ENCODE results near the gene PRPF8. TPM values are rescaled to one million over a fixed set of nuclear protein-coding genes. Genes with fewer than 3 reads are reported as not detected.
"Not testable (repeated sequence)": the region's sequence is repeated elsewhere in the genome, so short reads cannot be mapped to it uniquely, and the experiment has no call there.

Gene PRPF8
- total and polyA plus RNA-seq, 2 experiments from 2014 or later: 178 to 246 TPM

- not testable (repeated sequence) for H2AFZ ChIP-seq; H3K9me2 ChIP-seq (ENCODE audit: insufficient read depth); H3K9me3 Mint-ChIP-seq; H3K4me2 ChIP-seq; H3K79me2 ChIP-seq (replicated peaks; ENCODE audit: insufficient read depth); H3K4me1 Mint-ChIP-seq; H3K27me3 ChIP-seq (ENCODE audit: insufficient read depth); H3K4me3 Mint-ChIP-seq; H3K4me1 ChIP-seq (ENCODE audit: insufficient read depth); H3K4me3 ChIP-seq; ATAC-seq; H3K27ac ChIP-seq (ENCODE audit: low read depth); DNase-seq (ENCODE audit: low spot score); H3K27ac Mint-ChIP-seq
- Histone ChIP-seq H4K20me1 (replicated peaks; ENCODE audit: insufficient read depth) (peaks cover 16% of the 10 kb centered on the region), H3F3A (replicated peaks; ENCODE audit: low read depth) (peaks cover 53% of the 10 kb centered on the region), H3K36me3 (ENCODE audit: insufficient read depth) (peaks cover 62% of the 10 kb centered on the region)
- Mint-ChIP-seq H3K36me3 (ENCODE audit: low read depth) (peaks cover 72% of the 10 kb centered on the region), H3K27me3 (ENCODE audit: insufficient read depth, low read depth, poor library complexity) (peaks cover 12% of the 10 kb centered on the region)
These were observed 31.9 kb downstream of the PRPF8 start for GRCh38 chr17:1652794-1653193.

DNA sequence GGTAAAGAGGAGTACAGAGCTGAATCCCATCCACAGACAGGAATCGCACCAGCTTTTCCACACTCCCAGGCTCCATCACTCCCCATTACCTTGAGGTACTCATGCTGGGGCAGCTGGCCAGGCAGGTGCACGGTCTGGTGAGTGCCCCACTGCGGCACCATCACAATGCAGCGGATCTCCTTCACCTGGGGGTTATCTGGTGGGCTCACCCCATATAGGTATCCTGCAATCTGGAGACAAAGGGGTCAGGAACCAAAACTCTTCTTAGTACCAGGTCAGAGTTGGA lies 33.2 kb downstream of the PRPF8 start:
- Mint-ChIP-seq H3K36me3 (ENCODE audit: low read depth) (peaks cover 59% of the 10 kb centered on the region), H3K27ac (no peak overlapping the region), H3K9me3 (no peaks in the 10 kb centered on the region), H3K4me3 (no peak overlapping the region), H3K27me3 (ENCODE audit: insufficient read depth, low read depth, poor library complexity) (peaks cover 21% of the 10 kb centered on the region), H3K4me1 (peaks cover 8% of the 10 kb centered on the region)
- no peak for DNase-seq (ENCODE audit: low spot score)
- no peaks in the 10 kb centered on the region for H3K27me3 ChIP-seq (ENCODE audit: insufficient read depth)
- ATAC-seq: no peak
- H3F3A ChIP-seq (replicated peaks; ENCODE audit: low read depth): peaks cover 48% of the 10 kb centered on the region
- H3K4me2 ChIP-seq: no peak overlapping the region
- peaks cover 53% of the 10 kb centered on the region for H3K36me3 ChIP-seq (ENCODE audit: insufficient read depth)
- H4K20me1 ChIP-seq (replicated peaks; ENCODE audit: insufficient read depth): peaks cover 11% of the 10 kb centered on the region
- H2AFZ ChIP-seq: no peak overlapping the region
- no peak overlapping the region for H3K27ac ChIP-seq (ENCODE audit: low read depth)
- no peaks in the 10 kb centered on the region for H3K79me2 ChIP-seq (replicated peaks; ENCODE audit: insufficient read depth)
- H3K4me3 ChIP-seq: no peak overlapping the region
- no peaks in the 10 kb centered on the region for H3K9me2 ChIP-seq (ENCODE audit: insufficient read depth)
- H3K4me1 ChIP-seq (ENCODE audit: insufficient read depth): peaks cover 5% of the 10 kb centered on the region; the same call in 1 of the 2 replicates
- TF ChIP-seq STAT1 (IDR thresholded peaks at IDR 0.05; ENCODE audit: unreplicated experiment) (no peak), ETS1 (IDR thresholded peaks at IDR 0.05) (no peak), JUNB (IDR thresholded peaks at IDR 0.05; ENCODE audit: unreplicated experiment) (no peak), CTCF (conservative IDR thresholded peaks at IDR 0.05; ENCODE audit: low read depth in 2 of 2) (no peak), ZNF114 (CRISPR knock-in tag; IDR thresholded peaks at IDR 0.05) (no peak), POLR2AphosphoS5 (IDR thresholded peaks at IDR 0.05; ENCODE audit: low read depth) (no peak), NANOG (IDR thresholded peaks at IDR 0.05; ENCODE audit: borderline replicate concordance) (no peak), EZH2phosphoT487 (IDR thresholded peaks at IDR 0.05; ENCODE audit: unreplicated experiment) (no peak), ZNF331 (CRISPR knock-in tag; IDR thresholded peaks at IDR 0.05; ENCODE audit: low read depth) (no peak)
- TF ChIP-seq, protein P1, sequence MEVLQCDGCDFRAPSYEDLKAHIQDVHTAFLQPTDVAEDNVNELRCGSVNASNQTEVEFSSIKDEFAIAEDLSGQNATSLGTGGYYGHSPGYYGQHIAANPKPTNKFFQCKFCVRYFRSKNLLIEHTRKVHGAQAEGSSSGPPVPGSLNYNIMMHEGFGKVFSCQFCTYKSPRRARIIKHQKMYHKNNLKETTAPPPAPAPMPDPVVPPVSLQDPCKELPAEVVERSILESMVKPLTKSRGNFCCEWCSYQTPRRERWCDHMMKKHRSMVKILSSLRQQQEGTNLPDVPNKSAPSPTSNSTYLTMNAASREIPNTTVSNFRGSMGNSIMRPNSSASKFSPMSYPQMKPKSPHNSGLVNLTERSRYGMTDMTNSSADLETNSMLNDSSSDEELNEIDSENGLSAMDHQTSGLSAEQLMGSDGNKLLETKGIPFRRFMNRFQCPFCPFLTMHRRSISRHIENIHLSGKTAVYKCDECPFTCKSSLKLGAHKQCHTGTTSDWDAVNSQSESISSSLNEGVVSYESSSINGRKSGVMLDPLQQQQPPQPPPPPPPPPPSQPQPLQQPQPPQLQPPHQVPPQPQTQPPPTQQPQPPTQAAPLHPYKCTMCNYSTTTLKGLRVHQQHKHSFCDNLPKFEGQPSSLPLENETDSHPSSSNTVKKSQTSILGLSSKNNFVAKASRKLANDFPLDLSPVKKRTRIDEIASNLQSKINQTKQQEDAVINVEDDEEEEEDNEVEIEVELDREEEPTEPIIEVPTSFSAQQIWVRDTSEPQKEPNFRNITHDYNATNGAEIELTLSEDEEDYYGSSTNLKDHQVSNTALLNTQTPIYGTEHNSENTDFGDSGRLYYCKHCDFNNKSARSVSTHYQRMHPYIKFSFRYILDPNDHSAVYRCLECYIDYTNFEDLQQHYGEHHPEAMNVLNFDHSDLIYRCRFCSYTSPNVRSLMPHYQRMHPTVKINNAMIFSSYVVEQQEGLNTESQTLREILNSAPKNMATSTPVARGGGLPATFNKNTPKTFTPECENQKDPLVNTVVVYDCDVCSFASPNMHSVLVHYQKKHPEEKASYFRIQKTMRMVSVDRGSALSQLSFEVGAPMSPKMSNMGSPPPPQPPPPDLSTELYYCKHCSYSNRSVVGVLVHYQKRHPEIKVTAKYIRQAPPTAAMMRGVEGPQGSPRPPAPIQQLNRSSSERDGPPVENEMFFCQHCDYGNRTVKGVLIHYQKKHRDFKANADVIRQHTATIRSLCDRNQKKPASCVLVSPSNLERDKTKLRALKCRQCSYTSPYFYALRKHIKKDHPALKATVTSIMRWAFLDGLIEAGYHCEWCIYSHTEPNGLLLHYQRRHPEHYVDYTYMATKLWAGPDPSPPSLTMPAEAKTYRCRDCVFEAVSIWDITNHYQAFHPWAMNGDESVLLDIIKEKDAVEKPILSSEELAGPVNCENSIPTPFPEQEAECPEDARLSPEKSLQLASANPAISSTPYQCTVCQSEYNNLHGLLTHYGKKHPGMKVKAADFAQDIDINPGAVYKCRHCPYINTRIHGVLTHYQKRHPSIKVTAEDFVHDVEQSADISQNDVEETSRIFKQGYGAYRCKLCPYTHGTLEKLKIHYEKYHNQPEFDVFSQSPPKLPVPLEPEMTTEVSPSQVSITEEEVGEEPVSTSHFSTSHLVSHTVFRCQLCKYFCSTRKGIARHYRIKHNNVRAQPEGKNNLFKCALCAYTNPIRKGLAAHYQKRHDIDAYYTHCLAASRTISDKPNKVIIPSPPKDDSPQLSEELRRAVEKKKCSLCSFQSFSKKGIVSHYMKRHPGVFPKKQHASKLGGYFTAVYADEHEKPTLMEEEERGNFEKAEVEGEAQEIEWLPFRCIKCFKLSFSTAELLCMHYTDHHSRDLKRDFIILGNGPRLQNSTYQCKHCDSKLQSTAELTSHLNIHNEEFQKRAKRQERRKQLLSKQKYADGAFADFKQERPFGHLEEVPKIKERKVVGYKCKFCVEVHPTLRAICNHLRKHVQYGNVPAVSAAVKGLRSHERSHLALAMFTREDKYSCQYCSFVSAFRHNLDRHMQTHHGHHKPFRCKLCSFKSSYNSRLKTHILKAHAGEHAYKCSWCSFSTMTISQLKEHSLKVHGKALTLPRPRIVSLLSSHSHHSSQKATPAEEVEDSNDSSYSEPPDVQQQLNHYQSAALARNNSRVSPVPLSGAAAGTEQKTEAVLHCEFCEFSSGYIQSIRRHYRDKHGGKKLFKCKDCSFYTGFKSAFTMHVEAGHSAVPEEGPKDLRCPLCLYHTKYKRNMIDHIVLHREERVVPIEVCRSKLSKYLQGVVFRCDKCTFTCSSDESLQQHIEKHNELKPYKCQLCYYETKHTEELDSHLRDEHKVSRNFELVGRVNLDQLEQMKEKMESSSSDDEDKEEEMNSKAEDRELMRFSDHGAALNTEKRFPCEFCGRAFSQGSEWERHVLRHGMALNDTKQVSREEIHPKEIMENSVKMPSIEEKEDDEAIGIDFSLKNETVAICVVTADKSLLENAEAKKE (CRISPR knock-in tag; IDR thresholded peaks at IDR 0.05): no peak
- TF ChIP-seq, protein P2, sequence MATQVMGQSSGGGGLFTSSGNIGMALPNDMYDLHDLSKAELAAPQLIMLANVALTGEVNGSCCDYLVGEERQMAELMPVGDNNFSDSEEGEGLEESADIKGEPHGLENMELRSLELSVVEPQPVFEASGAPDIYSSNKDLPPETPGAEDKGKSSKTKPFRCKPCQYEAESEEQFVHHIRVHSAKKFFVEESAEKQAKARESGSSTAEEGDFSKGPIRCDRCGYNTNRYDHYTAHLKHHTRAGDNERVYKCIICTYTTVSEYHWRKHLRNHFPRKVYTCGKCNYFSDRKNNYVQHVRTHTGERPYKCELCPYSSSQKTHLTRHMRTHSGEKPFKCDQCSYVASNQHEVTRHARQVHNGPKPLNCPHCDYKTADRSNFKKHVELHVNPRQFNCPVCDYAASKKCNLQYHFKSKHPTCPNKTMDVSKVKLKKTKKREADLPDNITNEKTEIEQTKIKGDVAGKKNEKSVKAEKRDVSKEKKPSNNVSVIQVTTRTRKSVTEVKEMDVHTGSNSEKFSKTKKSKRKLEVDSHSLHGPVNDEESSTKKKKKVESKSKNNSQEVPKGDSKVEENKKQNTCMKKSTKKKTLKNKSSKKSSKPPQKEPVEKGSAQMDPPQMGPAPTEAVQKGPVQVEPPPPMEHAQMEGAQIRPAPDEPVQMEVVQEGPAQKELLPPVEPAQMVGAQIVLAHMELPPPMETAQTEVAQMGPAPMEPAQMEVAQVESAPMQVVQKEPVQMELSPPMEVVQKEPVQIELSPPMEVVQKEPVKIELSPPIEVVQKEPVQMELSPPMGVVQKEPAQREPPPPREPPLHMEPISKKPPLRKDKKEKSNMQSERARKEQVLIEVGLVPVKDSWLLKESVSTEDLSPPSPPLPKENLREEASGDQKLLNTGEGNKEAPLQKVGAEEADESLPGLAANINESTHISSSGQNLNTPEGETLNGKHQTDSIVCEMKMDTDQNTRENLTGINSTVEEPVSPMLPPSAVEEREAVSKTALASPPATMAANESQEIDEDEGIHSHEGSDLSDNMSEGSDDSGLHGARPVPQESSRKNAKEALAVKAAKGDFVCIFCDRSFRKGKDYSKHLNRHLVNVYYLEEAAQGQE (IDR thresholded peaks at IDR 0.05; ENCODE audit: unreplicated experiment): no peak
